Non-pigmented ciliary epithelial cell (primary cell): ENCODE results near the gene ZFP36L1.

Experiments used
- DNase-seq: peaks from one replicate; pipeline ENCODE4 v3.0.0-alpha.2; 2010; ENCODE audit warnings: low read depth

ZFP36L1 gene

GRCh38 chr14:68816183-68816942, 23.5 kb upstream of the ZFP36L1 start:
- no peak for DNase-seq

GRCh38 chr14:68815298-68816182, 22.7 kb upstream of the ZFP36L1 start:
- DNase-seq: no peak

GRCh38 chr14:68814539-68815297, 21.9 kb upstream of the ZFP36L1 start:
- no peak for DNase-seq

- no peak for DNase-seq
These were observed 21.3 kb upstream of the ZFP36L1 start for GRCh38 chr14:68814238-68814538.

GRCh38 chr14:68813318-68813838, 20.5 kb upstream of the ZFP36L1 start:
- no peak for DNase-seq

DNA sequence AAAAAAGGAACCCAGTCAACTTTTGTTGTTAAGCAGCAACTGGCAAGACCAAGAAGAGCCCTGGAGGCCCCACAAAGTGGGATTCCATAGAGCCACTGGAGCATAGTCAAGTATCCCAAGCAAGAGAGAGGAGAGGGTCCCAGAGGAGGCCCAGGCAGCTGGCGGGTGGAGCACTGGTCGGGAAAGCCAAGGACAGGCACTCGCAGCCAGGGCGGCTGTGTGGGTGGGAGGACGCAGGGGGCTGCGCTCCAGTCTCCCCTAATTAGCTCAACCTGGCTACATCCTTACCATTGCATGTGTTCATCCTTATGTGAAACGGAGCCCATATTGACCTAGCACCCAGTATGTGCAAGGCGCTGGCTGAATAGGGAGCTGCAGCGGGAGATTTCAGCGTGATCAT, 18.3 kb upstream of the ZFP36L1 start:
- no peak for DNase-seq

DNA sequence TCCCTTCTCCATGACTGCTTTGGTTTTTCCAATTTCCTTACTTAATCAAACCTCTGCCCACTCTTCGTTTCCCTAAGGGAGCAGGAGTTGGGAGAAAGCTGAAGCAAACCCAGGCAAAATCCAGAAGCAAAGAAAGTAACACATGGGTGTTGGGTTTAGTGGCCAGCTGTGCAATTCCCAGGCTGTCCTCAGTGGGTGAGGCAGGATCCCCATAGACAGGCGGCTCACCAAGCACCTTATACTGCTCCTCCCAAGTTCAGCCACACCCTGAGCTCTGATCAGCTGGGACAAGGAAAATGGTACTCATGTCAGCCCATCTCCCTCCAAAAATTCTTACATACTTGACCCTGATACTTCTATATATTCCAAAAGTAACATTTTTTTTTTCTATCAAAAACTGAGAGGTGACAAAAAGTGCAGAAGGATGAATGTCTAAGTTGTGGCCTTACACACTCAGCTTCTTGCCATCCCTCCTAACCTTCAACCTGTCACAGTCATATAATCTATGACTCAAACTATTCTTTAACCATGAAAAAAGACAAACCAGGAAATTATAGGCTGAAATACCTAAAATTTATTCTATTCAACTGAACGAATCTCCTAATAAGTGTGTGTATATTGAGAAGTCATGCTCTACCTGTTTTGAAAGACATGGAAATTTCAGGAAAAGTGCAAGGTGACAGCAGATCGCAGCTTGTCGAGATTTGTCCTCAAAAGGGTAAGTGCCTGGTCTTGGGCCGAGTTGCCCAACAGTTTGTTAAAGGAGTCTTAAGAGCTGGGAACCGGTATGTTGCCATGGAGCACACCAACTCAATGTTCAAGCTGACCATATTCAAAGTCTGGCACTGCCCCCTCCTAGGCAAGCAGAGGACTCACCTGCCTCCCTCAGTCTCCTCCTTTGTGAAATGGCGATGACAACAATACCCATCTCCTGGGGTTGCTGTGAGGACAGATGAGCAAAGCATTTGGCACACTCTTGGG, 17.6 kb upstream of the ZFP36L1 start:
- no peak for DNase-seq

DNA sequence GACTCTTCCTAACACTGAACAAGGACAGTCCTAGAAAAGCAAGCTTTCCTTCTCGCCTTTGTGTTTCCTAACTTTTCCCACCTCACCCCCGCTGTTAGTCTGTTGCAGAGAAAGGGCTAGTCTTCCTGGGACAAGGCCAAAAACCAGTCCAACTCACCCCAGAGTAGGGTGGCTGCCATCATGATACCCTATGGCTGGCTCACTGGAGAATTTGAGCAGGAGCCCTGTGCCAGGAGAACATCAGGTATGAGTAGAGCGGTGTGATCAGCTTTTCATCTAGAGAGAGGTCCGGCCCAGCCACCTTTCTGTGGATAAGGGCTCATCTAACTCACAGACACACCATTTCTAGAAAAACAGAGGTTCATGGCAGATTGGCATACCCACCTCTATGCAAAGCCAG, 16.7 kb upstream of the ZFP36L1 start:
- no peak for DNase-seq

DNA sequence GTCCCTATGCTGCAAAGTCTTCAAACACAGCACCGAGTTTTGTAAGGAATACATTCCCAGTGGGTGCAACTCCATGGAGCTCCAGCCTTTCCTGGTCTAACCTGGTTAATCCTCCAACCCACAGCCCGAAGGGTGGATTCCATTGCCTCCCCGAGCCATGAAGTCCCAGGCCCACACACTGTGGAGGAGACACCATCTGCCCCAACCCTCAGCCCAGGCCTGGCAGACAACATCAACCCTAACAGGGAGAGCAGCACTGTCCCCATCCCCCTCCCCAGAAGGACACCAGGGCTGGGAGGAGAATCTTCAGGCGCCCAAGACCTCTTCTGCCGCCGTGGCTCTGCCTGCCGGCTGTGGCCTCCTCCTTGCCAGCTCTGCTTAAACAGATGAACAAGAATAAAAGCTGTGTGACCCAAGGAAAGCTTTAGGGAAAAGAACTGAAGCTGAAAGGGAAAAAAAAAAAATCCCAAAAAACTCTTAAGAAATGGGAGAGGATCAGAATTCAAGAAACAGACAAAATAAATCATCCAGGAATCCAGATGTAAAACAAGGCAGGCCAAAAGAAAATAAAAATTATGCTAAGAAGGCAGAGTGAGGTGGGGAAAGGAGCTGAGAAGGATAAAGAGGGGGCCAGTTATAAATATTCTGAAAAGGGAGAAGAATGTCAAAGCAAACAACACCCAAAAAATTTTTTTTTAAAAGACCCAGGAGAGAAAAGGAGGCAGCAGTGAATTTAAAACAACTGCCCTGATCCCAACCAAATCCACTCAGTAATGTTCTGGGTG, 16.0 kb upstream of the ZFP36L1 start:
- no peak for DNase-seq

DNA sequence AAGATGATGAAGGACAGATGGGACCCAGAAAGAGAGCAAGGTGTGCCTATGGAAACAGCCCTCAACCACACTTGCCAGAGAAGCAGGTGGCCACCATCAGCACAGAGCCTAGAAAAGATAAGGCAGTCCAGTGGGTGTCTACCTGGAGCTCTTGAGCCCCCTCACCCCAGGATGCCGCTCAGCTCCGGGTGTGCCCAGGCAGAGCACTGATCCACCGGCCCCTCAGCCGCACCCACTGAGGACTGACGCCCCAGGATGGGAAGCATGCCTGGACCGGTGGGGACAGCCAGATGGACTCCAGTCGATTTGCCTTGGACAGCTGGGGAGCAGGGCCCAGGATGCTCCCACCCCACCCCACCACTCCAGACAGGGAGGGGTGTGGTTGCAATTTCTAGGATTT, 15.1 kb upstream of the ZFP36L1 start:
- DNase-seq: no peak

GRCh38 chr14:68807148-68807600, 14.3 kb upstream of the ZFP36L1 start:
- DNase-seq: no peak

DNA sequence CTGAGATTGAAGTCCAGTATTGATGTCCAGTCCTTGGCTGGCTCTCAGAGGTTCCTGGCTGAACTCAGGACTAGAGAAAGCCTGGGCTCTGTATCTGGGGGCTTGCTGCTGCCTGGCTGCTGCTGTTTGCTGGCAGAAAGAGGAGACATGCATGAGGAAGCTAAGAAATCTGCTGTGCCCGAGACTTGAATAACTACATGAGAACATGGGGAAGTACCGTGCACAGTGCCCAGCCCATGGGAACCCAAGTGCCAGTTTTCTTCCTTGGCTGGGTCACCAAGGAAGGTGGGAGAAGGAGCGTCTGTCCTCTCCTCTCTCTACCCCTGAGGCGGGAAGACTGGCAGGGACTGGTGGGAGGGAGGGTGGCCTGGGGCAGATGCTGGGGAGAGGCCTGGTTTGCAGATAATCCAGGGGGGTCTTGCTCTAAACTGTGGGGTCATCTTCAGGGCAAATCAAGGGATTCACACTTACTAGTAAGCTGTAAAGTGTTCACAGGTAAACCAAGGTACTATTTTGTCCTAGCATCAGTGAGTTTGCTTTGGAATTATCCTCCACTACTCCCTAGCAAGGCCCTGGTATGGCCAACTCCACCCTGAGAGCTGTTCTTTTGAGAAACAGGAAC, 13.8 kb upstream of the ZFP36L1 start:
- DNase-seq: no peak

- no peak for DNase-seq
These were observed 12.5 kb upstream of the ZFP36L1 start for GRCh38 chr14:68805414-68805813.

- DNase-seq: no peak
These were observed 8.8 kb upstream of the ZFP36L1 start for GRCh38 chr14:68801631-68802030.

- no peak for DNase-seq
These were observed 8.1 kb upstream of the ZFP36L1 start for GRCh38 chr14:68800953-68801352.

GRCh38 chr14:68800390-68800789, 7.5 kb upstream of the ZFP36L1 start:
- no peak for DNase-seq

GRCh38 chr14:68798621-68799020, 5.8 kb upstream of the ZFP36L1 start:
- no peak for DNase-seq

GRCh38 chr14:68797121-68797670, 4.3 kb upstream of the ZFP36L1 start:
- DNase-seq: no peak

GRCh38 chr14:68796418-68797101, 3.7 kb upstream of the ZFP36L1 start:
- no peak for DNase-seq
